Heart left ventricle (tissue), 13 donors: ENCODE measurements around the gene OR4F17.
"Not testable (repeated sequence)": the region's sequence is repeated elsewhere in the genome, so short reads cannot be mapped to it uniquely, and the experiment has no call there.

Experiments
- CTCF ChIP-seq, 12 donors: fragments of 200-600 bp; sonication (generic) in 4 of 12; IDR thresholded peaks; one replicate each; pipeline versions ENCODE4 v1.5.0 to v1.8.0; 2018 to 2022; ENCODE audit warnings: antibody characterized with exemption in 12 of 12, mild to moderate bottlenecking in 5 of 12
- POLR2A ChIP-seq, 2 donors: fragments of 450-650 bp; IDR thresholded peaks; one replicate each; pipeline ENCODE4 v1.6.1; 2017; ENCODE audit warnings: antibody characterized with exemption in 2 of 2, mild to moderate bottlenecking in 2 of 2, moderate library complexity in 2 of 2
- donor health status: ischemic (EF 13 %, LVEDD 7.1; RV severe dilation, severe dysfunction).
- donor health status: DM: no; HTN: yes; CAD: no.
- donor health status: DM: no; HTN: no; CAD: no.
- donor health status: ischemic (EF 25% LVEDD 6.9; RV normal size, moderate dysfunction).
- donor health status: ischemic (EF 25% LVEDD 5.7; RV mildly dilated, moderate dysfunction).
- donor health status: ischemic (EF 35%, LVEDD 5.7; RV mildly dilated, moderate dysfunction).
- donor health status: nonischemic (EF 11% LVEDD 7.7; RV severe dilation, severe dysfunction).
- donor health status: DM: yes; HTN: yes; CAD: no.
- donor health status: PGD.
- donor health status: ischemic (EF 29% LVEDD 5.4; RV normal size, mild dysfunction).
- donor health status: nonischemic (EF 23%, LVEDD 6.1; RV moderate dilation, normal function).

- not testable (repeated sequence) for TF ChIP-seq CTCF, POLR2A (IDR thresholded peaks at IDR 0.05)
Measured at GRCh38 chr19:82864-83263, 24.0 kb upstream of the OR4F17 start.
